Measurements from ENCODE around the gene TRIM32. TPM values are rescaled to one million over a fixed set of nuclear protein-coding genes. Genes with fewer than 3 reads are reported as not detected.

Gene TRIM32
- polyA plus RNA-seq, 2 of the 4 experiments (the other 2 are of a cell fraction), result 17.6 to 23.8 TPM

DNA sequence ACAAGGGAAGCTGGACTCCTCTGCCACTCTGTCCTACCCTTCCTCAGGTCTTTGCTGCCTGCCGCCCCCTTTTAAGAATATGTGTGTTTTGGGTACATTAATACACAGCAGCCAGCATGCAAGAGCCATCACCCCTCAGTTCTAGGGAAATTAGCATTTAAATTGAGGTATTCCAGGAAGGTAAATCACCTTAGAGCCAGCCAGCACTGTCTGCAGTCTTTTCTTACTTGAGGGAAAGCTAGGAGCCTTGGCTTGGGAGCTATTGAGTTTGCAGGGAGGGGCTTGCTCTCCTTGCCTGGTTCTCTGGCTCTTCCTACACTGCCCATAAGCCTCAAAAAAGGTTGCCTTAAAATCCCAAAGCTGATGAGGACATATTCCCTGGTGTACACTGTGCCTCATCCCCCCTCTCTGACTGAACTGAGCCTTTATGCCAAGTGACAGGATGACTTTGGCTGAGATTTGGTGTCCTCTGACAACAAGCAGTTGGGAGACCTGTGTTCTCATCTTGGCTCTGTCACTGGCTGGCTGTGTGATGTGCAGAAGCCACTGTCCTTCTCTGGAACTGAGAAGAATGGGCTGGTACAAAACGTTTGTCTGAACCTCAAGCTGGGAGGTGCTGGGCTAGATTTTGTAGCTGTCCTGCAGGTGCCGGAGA lies 54.1 kb downstream of the TRIM32 start:
- no peak for TF ChIP-seq JUN (IDR thresholded peaks at IDR 0.05)
- no peak for TF ChIP-seq CBX8 (IDR thresholded peaks at IDR 0.05)
- TF ChIP-seq RFX5 (IDR thresholded peaks at IDR 0.05), result no peak
- no peak for TF ChIP-seq SREBF2 (IDR thresholded peaks at IDR 0.05)
- no peak overlapping the region for H3K4me2 ChIP-seq
- FAIRE-seq (no peak), ATAC-seq (no peak), DNase-seq (ENCODE audit: low read depth in 1 of 2, low spot score in 1 of 2) (no peak)
- no peaks in the 10 kb centered on the region for H3K9me3 ChIP-seq
- no peak overlapping the region for H3K4me3 ChIP-seq
- H3K4me1 ChIP-seq, result no peaks in the 10 kb centered on the region
- 45% methylated on average over 3 of the region's 3 CpGs for WGBS (ENCODE audit: missing lambda C conversion rate)
- CTCF ChIA-PET, result interaction anchor here (0.9 to 7.3 kb wide), 5 partner anchors 15 to 746 kb away, joined by 3 to 193 read pairs (median 4); no protein-coding TSS in a partner anchor
- no peak overlapping the region for H3K27ac ChIP-seq
- POLR2A ChIA-PET, result no interaction called here

DNA sequence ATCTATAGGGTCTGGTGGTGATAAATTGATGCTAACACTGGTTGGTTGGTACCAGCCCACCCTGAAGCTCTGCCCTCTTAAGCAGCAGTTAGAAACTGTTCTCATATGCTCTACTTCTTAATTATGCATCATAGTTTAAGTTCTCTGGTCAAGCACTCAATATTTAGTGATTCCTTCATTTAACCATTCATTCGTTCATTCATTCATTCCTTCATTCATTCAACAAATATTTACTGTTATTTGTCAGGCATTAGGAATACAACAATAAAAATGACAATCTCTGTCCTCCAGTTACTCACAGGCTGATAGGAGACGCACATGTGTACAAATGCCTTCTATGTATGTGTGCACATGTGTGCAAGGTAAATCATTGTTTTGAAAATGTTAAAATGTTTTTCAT lies 54.6 kb downstream of the TRIM32 start:
- TF ChIP-seq PHF8 (IDR thresholded peaks at IDR 0.05; ENCODE audit: borderline replicate concordance, low read depth), result no peak
- no peak for TF ChIP-seq SREBF2 (IDR thresholded peaks at IDR 0.05)
- TF ChIP-seq KDM5A (IDR thresholded peaks at IDR 0.05), result no peak
- no peak for TF ChIP-seq CEBPB (IDR thresholded peaks at IDR 0.05)
- no peak for TF ChIP-seq ESRRA (IDR thresholded peaks at IDR 0.05; ENCODE audit: borderline replicate concordance, low read length)
- TF ChIP-seq FOSB (CRISPR knock-in tag; IDR thresholded peaks at IDR 0.05), result no peak
- no peak for TF ChIP-seq HOXB13 (CRISPR knock-in tag; IDR thresholded peaks at IDR 0.05; ENCODE audit: low read depth)
- H3K27ac ChIP-seq, result no peak overlapping the region
- H3K4me2 ChIP-seq, result no peak overlapping the region
- ChIA-PET POLR2A (no interaction called here), CTCF (interaction anchor here (0.9 to 2.0 kb wide), 2 partner anchors 58 to 178 kb away, joined by 3 to 4 read pairs; no protein-coding TSS in a partner anchor)
- WGBS (ENCODE audit: missing lambda C conversion rate), result 18% methylated on average over 2 of the region's 2 CpGs
- H3K4me1 ChIP-seq, result no peaks in the 10 kb centered on the region
- no peak overlapping the region for H3K4me3 ChIP-seq
- FAIRE-seq (no peak), ATAC-seq (no peak), DNase-seq (ENCODE audit: low read depth in 1 of 2, low spot score in 1 of 2) (no peak)
- H3K9me3 ChIP-seq, result no peaks in the 10 kb centered on the region

DNA sequence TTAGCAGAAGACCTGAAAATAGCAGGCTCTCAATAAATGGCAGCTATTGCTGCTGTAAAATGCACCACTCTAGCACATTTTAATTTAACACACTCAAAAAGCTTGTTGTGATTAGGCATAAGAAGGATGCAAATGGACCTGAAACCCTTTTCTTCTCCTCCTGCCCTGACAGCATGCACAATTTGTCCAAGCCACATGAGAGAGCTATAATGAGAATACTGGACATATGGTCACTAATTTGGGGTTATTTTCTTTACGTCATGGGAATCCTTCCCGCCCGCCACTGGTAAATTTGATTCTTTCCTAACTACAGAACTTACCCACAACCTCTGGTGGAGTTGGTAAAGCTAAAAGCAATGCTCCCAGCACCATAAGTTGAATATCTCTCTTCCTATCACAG lies 62.1 kb downstream of the TRIM32 start:
- ChIA-PET CTCF (interaction anchor here (0.7 to 2.2 kb wide), 2 partner anchors 13 to 527 kb away, joined by 4 to 18 read pairs; no protein-coding TSS in a partner anchor), POLR2A (no interaction called here)
- TF ChIP-seq BHLHE40 (IDR thresholded peaks at IDR 0.05; ENCODE audit: low read depth, low read length) (no peak), JUN (IDR thresholded peaks at IDR 0.05) (no peak), EP300 (IDR thresholded peaks at IDR 0.05) (no peak), USF2 (IDR thresholded peaks at IDR 0.05) (no peak), FOSL2 (IDR thresholded peaks at IDR 0.05) (no peak), FOSL2 (CRISPR knock-in tag; IDR thresholded peaks at IDR 0.05) (no peak), KDM5A (IDR thresholded peaks at IDR 0.05) (no peak), EHMT2 (IDR thresholded peaks at IDR 0.05; ENCODE audit: low read depth) (no peak), PHF8 (IDR thresholded peaks at IDR 0.05; ENCODE audit: borderline replicate concordance, low read depth) (no peak), NPAS2 (CRISPR knock-in tag; IDR thresholded peaks at IDR 0.05; ENCODE audit: borderline replicate concordance) (no peak), RCOR1 (IDR thresholded peaks at IDR 0.05; ENCODE audit: low read depth, low read length) (no peak), HOXB13 (CRISPR knock-in tag; IDR thresholded peaks at IDR 0.05; ENCODE audit: low read depth) (no peak), BCL3 (IDR thresholded peaks at IDR 0.05) (no peak)
- H3K4me3 ChIP-seq, result no peak overlapping the region
- ATAC-seq (no peak), DNase-seq (ENCODE audit: low read depth in 1 of 2, low spot score in 1 of 2) (no peak), FAIRE-seq (no peak)
- no peaks in the 10 kb centered on the region for H3K4me1 ChIP-seq
- H3K27ac ChIP-seq, result no peak overlapping the region
- WGBS (ENCODE audit: missing lambda C conversion rate), result 75% methylated on average over 3 of the region's 3 CpGs
- H3K9me3 ChIP-seq, result no peaks in the 10 kb centered on the region
- H3K4me2 ChIP-seq, result no peak overlapping the region

DNA sequence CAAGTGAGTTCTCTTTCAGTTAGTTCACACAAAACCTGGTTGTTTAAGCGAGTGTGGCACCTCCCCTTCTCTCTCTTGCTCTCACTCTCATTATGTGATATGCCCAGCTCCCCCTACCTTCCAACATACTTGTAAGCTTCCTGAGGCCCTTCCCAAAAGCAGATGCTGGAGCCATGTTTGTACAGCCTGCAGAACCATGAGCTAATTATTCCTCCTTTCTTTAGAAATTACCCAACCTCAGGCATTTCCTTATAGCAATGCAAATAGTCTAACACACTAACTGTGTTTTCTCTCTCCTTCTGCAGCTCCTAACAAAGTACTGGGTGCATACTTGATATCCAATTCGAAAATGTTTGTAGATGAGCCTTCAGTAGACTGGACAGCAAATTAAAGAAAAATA lies 62.7 kb downstream of the TRIM32 start:
- TF ChIP-seq ESRRA (IDR thresholded peaks at IDR 0.05; ENCODE audit: borderline replicate concordance, low read length), result no peak
- no peak for TF ChIP-seq POLR2A (IDR thresholded peaks at IDR 0.05; ENCODE audit: low read length)
- no peak for TF ChIP-seq SREBF2 (IDR thresholded peaks at IDR 0.05)
- no peak for TF ChIP-seq CBX8 (IDR thresholded peaks at IDR 0.05)
- no peak for TF ChIP-seq E2F6 (IDR thresholded peaks at IDR 0.05; ENCODE audit: borderline replicate concordance, low read depth)
- no peak for TF ChIP-seq USF2 (IDR thresholded peaks at IDR 0.05)
- TF ChIP-seq TFCP2L1 (CRISPR knock-in tag; IDR thresholded peaks at IDR 0.05), result no peak
- no peak for TF ChIP-seq FOSB (CRISPR knock-in tag; IDR thresholded peaks at IDR 0.05)
- TF ChIP-seq, protein P1, sequence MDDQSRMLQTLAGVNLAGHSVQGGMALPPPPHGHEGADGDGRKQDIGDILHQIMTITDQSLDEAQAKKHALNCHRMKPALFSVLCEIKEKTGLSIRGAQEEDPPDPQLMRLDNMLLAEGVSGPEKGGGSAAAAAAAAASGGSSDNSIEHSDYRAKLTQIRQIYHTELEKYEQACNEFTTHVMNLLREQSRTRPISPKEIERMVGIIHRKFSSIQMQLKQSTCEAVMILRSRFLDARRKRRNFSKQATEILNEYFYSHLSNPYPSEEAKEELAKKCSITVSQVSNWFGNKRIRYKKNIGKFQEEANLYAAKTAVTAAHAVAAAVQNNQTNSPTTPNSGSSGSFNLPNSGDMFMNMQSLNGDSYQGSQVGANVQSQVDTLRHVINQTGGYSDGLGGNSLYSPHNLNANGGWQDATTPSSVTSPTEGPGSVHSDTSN (IDR thresholded peaks at IDR 0.05), result no peak
- TF ChIP-seq NFE2L2 (conservative IDR thresholded peaks at IDR 0.05; ENCODE audit: low read length), result no peak
- TF ChIP-seq MAFK (IDR thresholded peaks at IDR 0.05; ENCODE audit: partially characterized antibody), result no peak
- no peak for TF ChIP-seq RAD21 (conservative IDR thresholded peaks at IDR 0.05 in 1 of 2, IDR thresholded peaks at IDR 0.05 in 1 of 2)
- no peak for TF ChIP-seq EHMT2 (IDR thresholded peaks at IDR 0.05; ENCODE audit: low read depth)
- TF ChIP-seq NPAS2 (CRISPR knock-in tag; IDR thresholded peaks at IDR 0.05; ENCODE audit: borderline replicate concordance), result no peak
- ATAC-seq (no peak), FAIRE-seq (no peak), DNase-seq (ENCODE audit: low read depth in 1 of 2, low spot score in 1 of 2) (no peak)
- Histone ChIP-seq H3K9me3 (no peaks in the 10 kb centered on the region), H3K4me2 (no peak overlapping the region), H3K27ac (no peak overlapping the region), H3K4me3 (no peak overlapping the region), H3K4me1 (no peaks in the 10 kb centered on the region)
- CTCF ChIA-PET, result interaction anchor here (0.8 to 2.2 kb wide), 2 partner anchors 13 to 111 kb away, joined by 3 to 18 read pairs; no protein-coding TSS in a partner anchor
- POLR2A ChIA-PET, result no interaction called here
- WGBS (ENCODE audit: missing lambda C conversion rate), result 5% methylated on average over 2 of the region's 2 CpGs
